OCI-LY3 (cell line): ENCODE results near the gene PROSER3.
A peak's percentile ranks its signal among the peaks of the same experiment; 100 is the strongest.

ENCODE experiments used
- H2AFZ ChIP-seq: fragments of 200-600, 300-600 bp; shearing (Covaris generic); 2 replicates; pipeline ENCODE4 v1.6.0; 2014; ENCODE audit warnings: antibody characterized with exemption, low read depth, low read length
- H3K27ac ChIP-seq: fragments of 200-600, 300-600 bp; sonication (generic); 2 replicates; pipeline ENCODE4 v1.5.1; 2014; ENCODE audit warnings: mild to moderate bottlenecking, low read length, moderate library complexity, mixed read lengths
- H3K27me3 ChIP-seq: fragments of 200-600, 300-600 bp; sonication (generic); 2 replicates; pipeline ENCODE4 v1.6.1; 2014; ENCODE audit warnings: low read depth, low read length, mixed read lengths
- H3K36me3 ChIP-seq: fragments of 200-600, 300-600 bp; sonication (generic); replicated peaks from 2 replicates; pipeline ENCODE3; 2014; ENCODE audit warnings: low read depth, low read length, mixed read lengths
- H3K4me1 ChIP-seq: fragments of 300-600, 200-600 bp; sonication (generic); 2 replicates; pipeline ENCODE4 v1.6.1; 2014; ENCODE audit warnings: low read length, mixed read lengths
- H3K4me2 ChIP-seq: fragments of 200-600, 300-600 bp; sonication (generic); 2 replicates; pipeline ENCODE4 v1.6.1; 2014; ENCODE audit warnings: low read length, mixed read lengths
- H3K4me3 ChIP-seq: fragments of 300-600, 200-600 bp; sonication (generic); 2 replicates; pipeline ENCODE4 v1.5.1; 2014; ENCODE audit warnings: antibody characterized with exemption, mild to moderate bottlenecking, low read length, moderate library complexity
- H3K79me2 ChIP-seq: fragments of 300-600, 200-600 bp; shearing (Covaris generic); 2 replicates; pipeline ENCODE4 v1.6.1; 2014; ENCODE audit warnings: mild to moderate bottlenecking, low read length, mixed read lengths
- H3K9ac ChIP-seq: fragments of 300-600, 200-600 bp; shearing (Covaris generic); 2 replicates; pipeline ENCODE4 v1.6.0; 2014; ENCODE audit warnings: mild to moderate bottlenecking, low read length, moderate library complexity
- H3K9me3 ChIP-seq: fragments of 200-600, 300-600 bp; shearing (Covaris generic); 2 replicates; pipeline ENCODE4 v1.6.1; 2014; ENCODE audit warnings: low read length, mixed read lengths; ENCODE audit not compliant: insufficient read depth
- H4K20me1 ChIP-seq: fragments of 200-600, 300-600 bp; sonication (generic); 2 replicates; pipeline ENCODE4 v1.6.1; 2016; ENCODE audit warnings: low read length, mixed read lengths; ENCODE audit not compliant: insufficient read depth
- EZH2phosphoT487 ChIP-seq: fragments of 200-600 bp; shearing (Covaris generic); IDR thresholded peaks from 2 replicates; pipeline ENCODE4 v1.6.1; 2018; ENCODE audit warnings: antibody characterized with exemption, mixed run types, low read depth
- TF ChIP-seq, protein P1 (sequence below): fragments of 200-600, 300-600 bp; sonication (generic); IDR thresholded peaks from 2 replicates; pipeline ENCODE4 v1.5.1; 2014; ENCODE audit warnings: antibody characterized with exemption, low read length, low read depth

Gene PROSER3

DNA sequence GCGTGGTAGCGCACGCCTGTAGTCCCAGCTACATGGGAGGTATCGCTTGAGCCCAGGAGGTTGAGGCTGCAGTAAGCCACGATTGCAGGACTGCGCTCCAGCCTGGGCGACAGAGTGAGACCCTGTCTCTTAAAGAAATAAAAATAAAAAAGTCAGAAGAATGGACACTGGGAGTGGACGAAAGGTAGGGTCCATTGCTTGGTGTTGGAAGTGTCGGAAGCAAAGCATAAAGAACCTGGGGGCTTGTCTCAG is 17.0 kb downstream of the PROSER3 start:
- no peaks in the 10 kb centered on the region for H3K9me3 ChIP-seq
- no peaks in the 10 kb centered on the region for H3K79me2 ChIP-seq
- peak overlapping the region; percentile 79 for H3K4me3 ChIP-seq
- H3K27me3 ChIP-seq, result no peaks in the 10 kb centered on the region
- TF ChIP-seq, protein P1, sequence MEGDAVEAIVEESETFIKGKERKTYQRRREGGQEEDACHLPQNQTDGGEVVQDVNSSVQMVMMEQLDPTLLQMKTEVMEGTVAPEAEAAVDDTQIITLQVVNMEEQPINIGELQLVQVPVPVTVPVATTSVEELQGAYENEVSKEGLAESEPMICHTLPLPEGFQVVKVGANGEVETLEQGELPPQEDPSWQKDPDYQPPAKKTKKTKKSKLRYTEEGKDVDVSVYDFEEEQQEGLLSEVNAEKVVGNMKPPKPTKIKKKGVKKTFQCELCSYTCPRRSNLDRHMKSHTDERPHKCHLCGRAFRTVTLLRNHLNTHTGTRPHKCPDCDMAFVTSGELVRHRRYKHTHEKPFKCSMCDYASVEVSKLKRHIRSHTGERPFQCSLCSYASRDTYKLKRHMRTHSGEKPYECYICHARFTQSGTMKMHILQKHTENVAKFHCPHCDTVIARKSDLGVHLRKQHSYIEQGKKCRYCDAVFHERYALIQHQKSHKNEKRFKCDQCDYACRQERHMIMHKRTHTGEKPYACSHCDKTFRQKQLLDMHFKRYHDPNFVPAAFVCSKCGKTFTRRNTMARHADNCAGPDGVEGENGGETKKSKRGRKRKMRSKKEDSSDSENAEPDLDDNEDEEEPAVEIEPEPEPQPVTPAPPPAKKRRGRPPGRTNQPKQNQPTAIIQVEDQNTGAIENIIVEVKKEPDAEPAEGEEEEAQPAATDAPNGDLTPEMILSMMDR, result no peak
- TF ChIP-seq EZH2phosphoT487, result no peak
- peak overlapping the region; percentile 76 for H3K4me2 ChIP-seq
- no peaks in the 10 kb centered on the region for H3K36me3 ChIP-seq
- peaks cover 22% of the 10 kb centered on the region for H3K4me1 ChIP-seq
- no peak overlapping the region for H3K9ac ChIP-seq
- no peak overlapping the region for H3K27ac ChIP-seq
- H2AFZ ChIP-seq, result no peak overlapping the region
- no peaks in the 10 kb centered on the region for H4K20me1 ChIP-seq

DNA sequence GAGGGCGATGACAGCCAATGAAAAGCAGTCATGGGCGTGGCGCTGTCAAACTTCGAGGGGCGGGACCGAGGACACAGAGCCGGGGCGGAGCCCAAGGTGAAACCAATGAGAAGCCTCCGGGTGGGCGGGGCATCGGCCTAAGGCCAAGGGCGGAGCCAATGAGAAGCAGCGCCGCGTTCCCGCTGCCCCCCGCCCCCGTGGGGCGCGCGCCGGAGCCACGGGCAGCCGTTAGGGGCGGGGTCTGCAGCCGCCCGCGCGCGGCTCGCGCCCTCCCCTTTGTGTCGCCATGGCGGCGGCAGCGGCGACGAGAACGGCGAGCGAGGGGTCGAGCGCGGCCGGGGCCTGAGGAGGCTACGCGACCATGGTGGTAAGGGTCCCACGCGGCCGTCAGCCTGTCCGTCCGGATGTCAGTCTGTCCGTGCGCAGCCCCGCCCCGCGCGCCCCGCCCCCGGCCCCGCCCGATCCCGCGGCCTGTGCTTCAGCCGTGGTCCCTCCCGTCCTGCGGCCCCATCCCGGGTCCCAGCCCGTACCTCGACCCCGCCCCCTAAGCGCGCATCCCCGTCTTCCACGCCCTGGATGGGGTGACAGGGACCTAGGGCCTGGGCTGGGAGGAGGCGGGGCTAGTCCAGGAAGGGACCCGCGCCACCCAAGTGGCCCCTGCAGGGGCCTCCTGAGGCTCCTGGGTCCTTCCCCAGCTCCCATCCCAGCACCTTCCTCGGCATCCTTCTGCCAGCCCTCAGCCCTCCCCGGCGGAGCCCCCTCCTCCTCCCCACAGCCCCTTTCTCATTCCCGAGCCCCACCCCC is 17.5 kb downstream of the PROSER3 start, which contains the start of gene ARHGAP33:
Gene ARHGAP33 (plus strand): TSS at position 267 of the 804 bp plus-strand sequence. CDS start 95 bp downstream, at position 362.
- Histone ChIP-seq H3K9ac (peak within 1 kb of the TSS; percentile 60), H3K4me2 (peak within 1 kb of the TSS; percentile 76), H3K27me3 (no peaks in the 10 kb centered on the region), H3K4me3 (peak within 1 kb of the TSS; percentile 79), H4K20me1 (no peaks in the 10 kb centered on the region), H3K27ac (no peak within 1 kb of the TSS), H3K9me3 (no peaks in the 10 kb centered on the region), H3K36me3 (no peaks in the 10 kb centered on the region), H2AFZ (no peak within 1 kb of the TSS; the same call in 1 of the 2 replicates), H3K4me1 (peaks cover 23% of the 10 kb centered on the region), H3K79me2 (no peaks in the 10 kb centered on the region)
- TF ChIP-seq, protein P1, result no peak
- TF ChIP-seq EZH2phosphoT487, result no peak

GRCh38 chr19:35776102-35776788 is 18.3 kb downstream of the PROSER3 start:
- Histone ChIP-seq H3K9ac (peak overlapping the region; percentile 60), H3K9me3 (no peaks in the 10 kb centered on the region), H2AFZ (no peak overlapping the region), H3K79me2 (no peaks in the 10 kb centered on the region), H3K27me3 (no peaks in the 10 kb centered on the region), H3K4me3 (peak overlapping the region; percentile 79), H4K20me1 (no peaks in the 10 kb centered on the region), H3K27ac (no peak overlapping the region), H3K36me3 (no peaks in the 10 kb centered on the region), H3K4me1 (peaks cover 23% of the 10 kb centered on the region), H3K4me2 (peak overlapping the region; percentile 76)
- TF ChIP-seq EZH2phosphoT487, result no peak
- TF ChIP-seq, protein P1, result no peak

GRCh38 chr19:35777086-35777841 is 19.3 kb downstream of the PROSER3 start:
- Histone ChIP-seq H3K27ac (no peak overlapping the region), H3K9ac (no peak overlapping the region), H3K9me3 (no peaks in the 10 kb centered on the region), H3K36me3 (no peaks in the 10 kb centered on the region), H3K4me3 (no peak overlapping the region), H3K4me1 (peaks cover 23% of the 10 kb centered on the region), H3K27me3 (no peaks in the 10 kb centered on the region), H4K20me1 (no peaks in the 10 kb centered on the region), H2AFZ (no peak overlapping the region), H3K79me2 (no peaks in the 10 kb centered on the region), H3K4me2 (no peak overlapping the region)
- no peak for TF ChIP-seq EZH2phosphoT487
- TF ChIP-seq, protein P1, result no peak
